CD4-positive, alpha-beta T cell (primary cell): ENCODE results near the gene PAX2. TPM values are rescaled to one million over a fixed set of nuclear protein-coding genes. Genes with fewer than 3 reads are reported as not detected.

ENCODE experiments used
- ATAC-seq: fragments of 200-7000 bp; cut with Tn5 transposase; one replicate; pipeline ENCODE4 v1.10.0; 2022; ENCODE audit warnings: mild to moderate bottlenecking; ENCODE audit not compliant: poor library complexity
- CTCF ChIA-PET: fragments of 350-600 bp; sonication (Branson Sonifier 250); formaldehyde crosslinking; loops from one replicate; lab custom pipeline; 2021; ENCODE audit warnings: antibody characterized with exemption, inconsistent platforms; lab: Charles Lee
- POLR2A ChIA-PET: fragments of 350-600 bp; sonication (Branson Sonifier 250); formaldehyde crosslinking; loops from one replicate; lab custom pipeline; 2021; ENCODE audit warnings: antibody characterized with exemption, inconsistent platforms; lab: Charles Lee
- DNase-seq, 14 experiments: peaks; one replicate each; pipeline ENCODE4 v3.0.0-alpha.2; 2013 to 2020; ENCODE audit warnings: mixed read lengths in 2 of 14
- H3K27ac ChIP-seq, 2 donors: one replicate each; pipeline versions ENCODE4 v1.5.1 to v1.7.0; 2013; ENCODE audit warnings: low read length in 2 of 2, low read depth in 1 of 2, mild to moderate bottlenecking in 1 of 2
- H3K27me3 ChIP-seq, 2 experiments: 1 replicate in 1 of 2; 2 replicates in 1 of 2; pipeline versions ENCODE4 v1.6.1 to v1.7.0; 2013; ENCODE audit warnings: low read length in 2 of 2, control low read depth in 1 of 2, mild to moderate bottlenecking in 1 of 2, moderate library complexity in 1 of 2; ENCODE audit not compliant: insufficient read depth in 2 of 2, control insufficient read depth in 1 of 2
- H3K36me3 ChIP-seq: one replicate; pipeline ENCODE4 v1.6.1; 2013; ENCODE audit warnings: low read length, control low read depth; ENCODE audit not compliant: insufficient read depth
- H3K4me1 ChIP-seq: one replicate; pipeline ENCODE4 v1.6.1; 2013; ENCODE audit warnings: low read length, control low read depth; ENCODE audit not compliant: insufficient read depth
- H3K4me3 ChIP-seq: one replicate; pipeline ENCODE4 v1.5.1; 2013; ENCODE audit warnings: mild to moderate bottlenecking, low read length, moderate library complexity
- H3K9me3 ChIP-seq, 2 experiments: 1 replicate in 1 of 2; 2 replicates in 1 of 2; pipeline versions ENCODE4 v1.6.1 to v1.7.0; 2013; ENCODE audit warnings: low read length in 2 of 2, mild to moderate bottlenecking in 2 of 2, control low read depth in 1 of 2, moderate library complexity in 1 of 2; ENCODE audit not compliant: control insufficient read depth in 1 of 2, insufficient read depth in 1 of 2
- H3K27ac Mint-ChIP-seq: one replicate; pipeline ENCODE4 v1.8.0; 2020; ENCODE audit warnings: mixed read lengths
- H3K27me3 Mint-ChIP-seq: one replicate; pipeline ENCODE4 v1.8.0; 2021; ENCODE audit warnings: mixed read lengths
- H3K36me3 Mint-ChIP-seq: one replicate; pipeline ENCODE4 v1.8.0; 2021; ENCODE audit warnings: low read depth, mixed read lengths
- H3K4me1 Mint-ChIP-seq: one replicate; pipeline ENCODE4 v1.8.0; 2021; ENCODE audit warnings: low read depth, mixed read lengths
- H3K4me3 Mint-ChIP-seq: one replicate; pipeline ENCODE4 v1.8.0; 2020; ENCODE audit warnings: mild to moderate bottlenecking, mixed read lengths
- H3K9me3 Mint-ChIP-seq: one replicate; pipeline ENCODE4 v1.8.0; 2020; ENCODE audit warnings: mixed read lengths
- CTCF ChIP-seq: fragments of 200-600 bp; IDR thresholded peaks from one replicate; pipeline ENCODE4 v1.8.0; 2022; ENCODE audit warnings: antibody characterized with exemption, mild to moderate bottlenecking
- intact Hi-C, 2 experiments: fragments of 100-400 bp; cut with DNase I in 1 of 2; cut with micrococcal nuclease in 1 of 2; formaldehyde crosslinking; loops; one replicate each; pipeline versions ENCODE4 v1.15.1 to v1.9.0; 2023 to 2025; cut with DNase I, micrococcal nuclease
- total RNA-seq, 174 experiments: library from RNA in 2 of 174; stranded (reverse) in 2 of 174; gene quantifications; one replicate each; pipeline ENCODE4 v1.2.3 and lab custom pipeline; 2021 to 2026

Gene PAX2
- total RNA-seq, 2 experiments from 2014 or later, result not detected

GRCh38 chr10:100836891-100837290 lies 91.5 kb downstream of the PAX2 start:
- Histone ChIP-seq H3K4me3 (no peak overlapping the region), H3K9me3 (no peaks in the 10 kb centered on the region), H3K36me3 (no peaks in the 10 kb centered on the region), H3K27me3 (peaks cover 26 to 36% of the 10 kb centered on the region in 2 experiments), H3K4me1 (no peaks in the 10 kb centered on the region), H3K27ac (no peak overlapping the region)
- Mint-ChIP-seq H3K27me3 (peaks cover 11% of the 10 kb centered on the region), H3K4me3 (no peak overlapping the region), H3K4me1 (no peaks in the 10 kb centered on the region), H3K27ac (no peak overlapping the region), H3K36me3 (no peaks in the 10 kb centered on the region), H3K9me3 (no peaks in the 10 kb centered on the region)
- ChIA-PET POLR2A (no interaction called here), CTCF (no interaction called here)
- intact Hi-C loops, result no loop called here
- ATAC-seq (no peak), DNase-seq (no peak)
- TF ChIP-seq CTCF, result no peak

- Histone ChIP-seq H3K27ac (no peak overlapping the region), H3K4me1 (no peaks in the 10 kb centered on the region), H3K4me3 (no peak overlapping the region), H3K36me3 (no peaks in the 10 kb centered on the region), H3K27me3 (peaks cover 24 to 33% of the 10 kb centered on the region in 2 experiments), H3K9me3 (no peaks in the 10 kb centered on the region)
- ChIA-PET CTCF (no interaction called here), POLR2A (no interaction called here)
- H3K27ac Mint-ChIP-seq, result no peak overlapping the region
- H3K36me3 Mint-ChIP-seq, result no peaks in the 10 kb centered on the region
- intact Hi-C loops, result no loop called here
- no peak for DNase-seq
- no peaks in the 10 kb centered on the region for H3K4me1 Mint-ChIP-seq
- no peak for TF ChIP-seq CTCF
- no peak for ATAC-seq
- peaks cover 11% of the 10 kb centered on the region for H3K27me3 Mint-ChIP-seq
- H3K9me3 Mint-ChIP-seq, result no peaks in the 10 kb centered on the region
- no peak overlapping the region for H3K4me3 Mint-ChIP-seq
These were observed 91.9 kb downstream of the PAX2 start for GRCh38 chr10:100837300-100837699.

- ChIA-PET CTCF (no interaction called here), POLR2A (no interaction called here)
- DNase-seq (no peak), ATAC-seq (no peak)
- H3K36me3 Mint-ChIP-seq, result no peaks in the 10 kb centered on the region
- Histone ChIP-seq H3K27me3 (peaks cover 14 to 23% of the 10 kb centered on the region in 2 experiments), H3K36me3 (no peaks in the 10 kb centered on the region), H3K27ac (no peak overlapping the region), H3K9me3 (no peaks in the 10 kb centered on the region), H3K4me3 (no peak overlapping the region), H3K4me1 (no peaks in the 10 kb centered on the region)
- H3K27me3 Mint-ChIP-seq, result peaks cover 18% of the 10 kb centered on the region
- no peak overlapping the region for H3K27ac Mint-ChIP-seq
- no peak overlapping the region for H3K4me3 Mint-ChIP-seq
- H3K4me1 Mint-ChIP-seq, result no peaks in the 10 kb centered on the region
- no peak for TF ChIP-seq CTCF
- intact Hi-C loops, result no loop called here
- no peaks in the 10 kb centered on the region for H3K9me3 Mint-ChIP-seq
These were observed 93.6 kb downstream of the PAX2 start for GRCh38 chr10:100838986-100839385.
